Measurements from ENCODE around the gene BHMT2.

The BHMT2 gene

GRCh38 chr5:79074641-79075040 is 5.1 kb downstream of the BHMT2 start:
- no peak for TF ChIP-seq POLR2A (IDR thresholded peaks at IDR 0.05; ENCODE audit: low read depth, low read length)
- no peak for TF ChIP-seq POLR2AphosphoS5 (IDR thresholded peaks at IDR 0.05; ENCODE audit: low read depth, low read length)
- no peak for TF ChIP-seq TAF1 (IDR thresholded peaks at IDR 0.05; ENCODE audit: borderline replicate concordance, low read depth, low read length)
- DNase-seq (ENCODE audit: insufficient read length): no peak
- FAIRE-seq: no peak

DNA sequence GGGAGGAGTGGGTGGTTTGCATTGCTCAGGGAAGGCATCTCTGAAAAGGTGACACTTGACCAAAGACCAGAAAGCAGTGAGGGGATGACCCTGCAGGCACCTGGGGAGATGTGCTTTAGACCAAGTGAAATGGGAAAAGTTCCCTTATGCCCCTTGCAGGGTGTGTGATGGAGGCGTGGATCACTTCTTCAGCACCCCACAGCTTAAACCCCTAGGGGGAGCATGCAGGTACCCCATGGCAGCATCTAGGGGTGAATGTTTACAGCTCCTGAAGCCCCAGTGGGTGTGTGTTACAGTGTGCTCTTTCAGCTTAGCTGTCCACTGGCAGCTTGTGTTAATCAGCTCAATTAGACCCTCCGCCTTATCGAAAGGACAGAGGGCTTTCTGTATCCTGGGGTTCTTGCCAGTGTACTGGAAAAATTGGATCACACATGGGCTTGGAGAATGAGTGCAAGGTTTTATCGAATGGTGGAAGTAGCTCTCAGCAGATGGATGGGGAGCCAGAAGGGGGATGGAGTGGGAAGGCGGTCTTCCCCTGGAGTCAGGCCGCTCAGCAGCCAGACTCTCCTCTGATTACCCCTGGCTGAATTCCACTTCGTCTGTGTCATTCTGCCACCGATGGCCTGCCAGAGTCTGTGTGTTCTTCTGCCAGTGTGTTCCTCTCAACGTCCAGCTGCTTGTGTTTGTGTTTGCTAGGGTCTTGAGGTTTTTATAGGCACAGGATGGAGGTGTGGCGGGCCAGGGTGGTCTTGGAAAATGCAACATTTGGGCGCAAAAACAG is 6.3 kb downstream of the BHMT2 start:
- TF ChIP-seq TAF1 (IDR thresholded peaks at IDR 0.05; ENCODE audit: borderline replicate concordance, low read depth, low read length): no peak
- TF ChIP-seq POLR2AphosphoS5 (IDR thresholded peaks at IDR 0.05; ENCODE audit: low read depth, low read length): no peak
- no peak for TF ChIP-seq POLR2A (IDR thresholded peaks at IDR 0.05; ENCODE audit: low read depth, low read length)
- no peak for FAIRE-seq
- DNase-seq (ENCODE audit: insufficient read length): no peak

DNA sequence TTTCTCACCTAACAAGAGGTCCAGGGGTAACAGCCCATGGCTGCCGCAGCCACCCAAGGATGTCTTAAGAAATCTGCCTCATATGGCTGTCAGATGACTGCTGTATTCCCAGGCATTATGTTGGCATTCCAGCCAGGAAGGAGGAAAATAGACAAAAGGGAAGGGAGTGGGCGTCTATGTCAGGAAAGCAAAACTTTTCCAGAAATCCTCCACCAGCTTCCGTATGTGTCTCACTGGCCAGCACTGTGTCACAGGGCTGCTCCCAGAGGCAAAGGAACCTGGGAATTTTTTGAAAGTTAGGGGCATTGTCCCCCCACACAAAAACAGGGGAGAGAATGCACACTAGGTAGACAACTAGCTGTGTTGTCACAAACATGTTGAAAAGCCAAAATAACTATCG is 7.3 kb downstream of the BHMT2 start:
- TF ChIP-seq POLR2AphosphoS5 (IDR thresholded peaks at IDR 0.05; ENCODE audit: low read depth, low read length) (no peak), POLR2A (IDR thresholded peaks at IDR 0.05; ENCODE audit: low read depth, low read length) (no peak), TAF1 (IDR thresholded peaks at IDR 0.05; ENCODE audit: borderline replicate concordance, low read depth, low read length) (no peak)
- DNase-seq (ENCODE audit: insufficient read length): no peak
- no peak for FAIRE-seq

DNA sequence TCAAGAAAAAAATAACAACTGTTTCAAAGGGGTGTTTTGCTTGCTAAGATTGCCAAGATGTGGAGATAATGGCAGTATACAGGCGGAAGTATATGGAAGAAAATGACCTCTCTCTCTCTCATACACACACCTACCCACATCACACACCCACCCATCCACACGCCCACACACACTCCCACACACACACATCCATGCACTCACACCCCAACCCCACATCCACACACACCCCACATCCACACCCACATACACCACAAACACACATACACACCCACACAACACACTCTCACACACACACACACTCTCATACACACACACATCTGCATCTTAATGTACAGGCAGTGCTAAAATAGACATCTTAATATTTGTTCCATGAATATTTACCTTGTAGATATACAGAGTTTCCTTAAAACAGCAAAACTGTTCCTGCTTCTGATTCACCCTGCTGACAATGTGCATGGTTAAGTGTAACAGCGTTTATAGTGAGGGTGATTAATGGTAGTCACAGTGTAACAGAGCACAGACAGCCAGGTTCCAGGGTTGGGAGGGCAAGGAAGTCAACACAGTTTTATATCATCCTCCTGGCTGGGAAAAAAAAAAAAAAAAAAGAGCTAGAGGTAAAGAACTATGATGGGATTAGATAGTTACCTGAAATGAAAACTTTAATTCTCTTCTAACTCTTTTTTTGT is 8.3 kb downstream of the BHMT2 start:
- TF ChIP-seq TAF1 (IDR thresholded peaks at IDR 0.05; ENCODE audit: borderline replicate concordance, low read depth, low read length) (no peak), POLR2AphosphoS5 (IDR thresholded peaks at IDR 0.05; ENCODE audit: low read depth, low read length) (no peak), POLR2A (IDR thresholded peaks at IDR 0.05; ENCODE audit: low read depth, low read length) (no peak)
- no peak for FAIRE-seq
- DNase-seq (ENCODE audit: insufficient read length): no peak

DNA sequence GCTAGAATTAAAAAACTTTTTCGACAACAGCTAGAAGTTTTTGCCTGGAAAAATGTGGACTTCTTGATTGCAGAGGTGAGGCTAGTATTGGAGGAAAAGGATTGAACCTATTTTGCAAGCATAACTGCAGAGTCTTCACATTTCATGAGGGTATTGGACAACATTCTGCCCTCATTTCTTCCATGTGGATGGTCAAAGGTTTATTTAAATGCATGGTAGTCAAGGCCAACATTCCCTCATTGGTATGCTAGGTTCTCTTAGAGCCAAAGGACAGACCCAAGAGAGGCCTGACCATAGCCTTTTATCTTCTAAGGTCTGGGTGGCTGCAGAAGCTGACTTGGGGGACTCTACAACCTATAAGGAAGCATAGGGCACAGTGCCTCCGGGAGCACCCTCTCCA is 11.2 kb downstream of the BHMT2 start:
- FAIRE-seq: no peak

GRCh38 chr5:79081779-79082178 is 12.2 kb downstream of the BHMT2 start:
- TF ChIP-seq POLR2AphosphoS5 (IDR thresholded peaks at IDR 0.05; ENCODE audit: low read depth, low read length) (no peak), TAF1 (IDR thresholded peaks at IDR 0.05; ENCODE audit: borderline replicate concordance, low read depth, low read length) (no peak), POLR2A (IDR thresholded peaks at IDR 0.05; ENCODE audit: low read depth, low read length) (no peak)
- DNase-seq (ENCODE audit: insufficient read length): no peak
- FAIRE-seq: no peak

More for the DNA sequence above, 11.2 kb downstream of the BHMT2 start:
- TF ChIP-seq POLR2AphosphoS5 (IDR thresholded peaks at IDR 0.05; ENCODE audit: low read depth, low read length) (no peak), POLR2A (IDR thresholded peaks at IDR 0.05; ENCODE audit: low read depth, low read length) (no peak), TAF1 (IDR thresholded peaks at IDR 0.05; ENCODE audit: borderline replicate concordance, low read depth, low read length) (no peak)
- no peak for DNase-seq (ENCODE audit: insufficient read length)

DNA sequence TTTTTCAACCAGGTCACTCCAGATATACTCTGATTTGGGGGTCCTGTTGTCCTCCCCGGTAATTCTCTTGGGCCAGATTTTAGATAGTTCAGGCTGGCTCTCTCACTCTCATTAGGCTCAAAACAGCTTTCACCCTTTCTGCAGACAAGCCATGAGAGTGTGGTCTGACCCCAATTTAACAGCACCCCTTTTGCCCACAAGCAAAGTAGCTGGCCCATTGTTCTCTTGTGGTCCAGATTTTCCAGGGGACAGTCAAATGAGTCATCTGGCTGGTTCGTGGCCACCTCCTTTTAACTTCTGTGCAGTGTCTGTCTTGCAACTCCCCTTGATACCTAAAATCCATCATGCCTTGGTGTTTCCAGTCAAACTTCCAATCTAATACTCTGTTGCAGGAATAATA is 16.5 kb downstream of the BHMT2 start:
- DNase-seq (ENCODE audit: insufficient read length) (no peak), FAIRE-seq (no peak)
- TF ChIP-seq POLR2A (IDR thresholded peaks at IDR 0.05; ENCODE audit: low read depth, low read length) (no peak), TAF1 (IDR thresholded peaks at IDR 0.05; ENCODE audit: borderline replicate concordance, low read depth, low read length) (no peak), POLR2AphosphoS5 (IDR thresholded peaks at IDR 0.05; ENCODE audit: low read depth, low read length) (no peak)

GRCh38 chr5:79088507-79088906 is 18.9 kb downstream of the BHMT2 start:
- DNase-seq (ENCODE audit: insufficient read length) (no peak), FAIRE-seq (no peak)
- TF ChIP-seq POLR2A (IDR thresholded peaks at IDR 0.05; ENCODE audit: low read depth, low read length) (no peak), POLR2AphosphoS5 (IDR thresholded peaks at IDR 0.05; ENCODE audit: low read depth, low read length) (no peak), TAF1 (IDR thresholded peaks at IDR 0.05; ENCODE audit: borderline replicate concordance, low read depth, low read length) (no peak)

- DNase-seq (ENCODE audit: insufficient read length): no peak
- no peak for TF ChIP-seq TAF1 (IDR thresholded peaks at IDR 0.05; ENCODE audit: borderline replicate concordance, low read depth, low read length)
- no peak for TF ChIP-seq POLR2A (IDR thresholded peaks at IDR 0.05; ENCODE audit: low read depth, low read length)
- TF ChIP-seq POLR2AphosphoS5 (IDR thresholded peaks at IDR 0.05; ENCODE audit: low read depth, low read length): no peak
- no peak for FAIRE-seq
Measured at GRCh38 chr5:79091064-79091463, 21.5 kb downstream of the BHMT2 start.

GRCh38 chr5:79093762-79094161 is 24.2 kb downstream of the BHMT2 start:
- TF ChIP-seq POLR2A (IDR thresholded peaks at IDR 0.05; ENCODE audit: low read depth, low read length): no peak
- TF ChIP-seq TAF1 (IDR thresholded peaks at IDR 0.05; ENCODE audit: borderline replicate concordance, low read depth, low read length): no peak
- TF ChIP-seq POLR2AphosphoS5 (IDR thresholded peaks at IDR 0.05; ENCODE audit: low read depth, low read length): no peak
- FAIRE-seq (no peak), DNase-seq (ENCODE audit: insufficient read length) (no peak)

DNA sequence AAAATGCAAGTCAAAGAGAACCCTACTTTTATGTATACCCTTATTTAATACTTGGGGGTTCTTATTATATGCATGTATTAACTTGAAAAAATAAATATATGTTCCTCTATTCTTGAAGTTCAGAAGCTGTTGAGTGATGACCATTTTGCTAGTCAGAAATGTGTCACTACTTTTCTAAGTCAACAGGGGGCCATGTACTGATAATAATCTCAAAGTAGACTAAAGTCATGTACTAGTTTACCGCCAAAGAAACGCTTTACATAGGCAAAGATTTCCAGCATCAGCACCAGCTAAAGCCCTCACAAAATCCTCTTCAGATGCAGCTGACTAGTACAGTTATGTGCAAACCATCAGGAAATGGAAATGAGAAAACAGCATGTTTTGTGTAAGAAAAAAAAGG is 36.3 kb downstream of the BHMT2 start:
- FAIRE-seq: no peak

More for the DNA sequence above, 36.3 kb downstream of the BHMT2 start:
- no peak for DNase-seq (ENCODE audit: insufficient read length)
- TF ChIP-seq POLR2AphosphoS5 (IDR thresholded peaks at IDR 0.05; ENCODE audit: low read depth, low read length) (no peak), TAF1 (IDR thresholded peaks at IDR 0.05; ENCODE audit: borderline replicate concordance, low read depth, low read length) (no peak)
